ENCODE results near the gene PLEKHG2. TPM values are rescaled to one million over a fixed set of nuclear protein-coding genes. Genes with fewer than 3 reads are reported as not detected.

The PLEKHG2 gene, protein sequence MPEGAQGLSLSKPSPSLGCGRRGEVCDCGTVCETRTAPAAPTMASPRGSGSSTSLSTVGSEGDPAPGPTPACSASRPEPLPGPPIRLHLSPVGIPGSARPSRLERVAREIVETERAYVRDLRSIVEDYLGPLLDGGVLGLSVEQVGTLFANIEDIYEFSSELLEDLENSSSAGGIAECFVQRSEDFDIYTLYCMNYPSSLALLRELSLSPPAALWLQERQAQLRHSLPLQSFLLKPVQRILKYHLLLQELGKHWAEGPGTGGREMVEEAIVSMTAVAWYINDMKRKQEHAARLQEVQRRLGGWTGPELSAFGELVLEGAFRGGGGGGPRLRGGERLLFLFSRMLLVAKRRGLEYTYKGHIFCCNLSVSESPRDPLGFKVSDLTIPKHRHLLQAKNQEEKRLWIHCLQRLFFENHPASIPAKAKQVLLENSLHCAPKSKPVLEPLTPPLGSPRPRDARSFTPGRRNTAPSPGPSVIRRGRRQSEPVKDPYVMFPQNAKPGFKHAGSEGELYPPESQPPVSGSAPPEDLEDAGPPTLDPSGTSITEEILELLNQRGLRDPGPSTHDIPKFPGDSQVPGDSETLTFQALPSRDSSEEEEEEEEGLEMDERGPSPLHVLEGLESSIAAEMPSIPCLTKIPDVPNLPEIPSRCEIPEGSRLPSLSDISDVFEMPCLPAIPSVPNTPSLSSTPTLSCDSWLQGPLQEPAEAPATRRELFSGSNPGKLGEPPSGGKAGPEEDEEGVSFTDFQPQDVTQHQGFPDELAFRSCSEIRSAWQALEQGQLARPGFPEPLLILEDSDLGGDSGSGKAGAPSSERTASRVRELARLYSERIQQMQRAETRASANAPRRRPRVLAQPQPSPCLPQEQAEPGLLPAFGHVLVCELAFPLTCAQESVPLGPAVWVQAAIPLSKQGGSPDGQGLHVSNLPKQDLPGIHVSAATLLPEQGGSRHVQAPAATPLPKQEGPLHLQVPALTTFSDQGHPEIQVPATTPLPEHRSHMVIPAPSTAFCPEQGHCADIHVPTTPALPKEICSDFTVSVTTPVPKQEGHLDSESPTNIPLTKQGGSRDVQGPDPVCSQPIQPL (N-terminal part only)
- total RNA-seq (2022; extraction: Qiagen RNA extraction; ENCODE audit: low read depth): 38.8 to 65.0 TPM (median 54.8 TPM) in 5 replicates

DNA sequence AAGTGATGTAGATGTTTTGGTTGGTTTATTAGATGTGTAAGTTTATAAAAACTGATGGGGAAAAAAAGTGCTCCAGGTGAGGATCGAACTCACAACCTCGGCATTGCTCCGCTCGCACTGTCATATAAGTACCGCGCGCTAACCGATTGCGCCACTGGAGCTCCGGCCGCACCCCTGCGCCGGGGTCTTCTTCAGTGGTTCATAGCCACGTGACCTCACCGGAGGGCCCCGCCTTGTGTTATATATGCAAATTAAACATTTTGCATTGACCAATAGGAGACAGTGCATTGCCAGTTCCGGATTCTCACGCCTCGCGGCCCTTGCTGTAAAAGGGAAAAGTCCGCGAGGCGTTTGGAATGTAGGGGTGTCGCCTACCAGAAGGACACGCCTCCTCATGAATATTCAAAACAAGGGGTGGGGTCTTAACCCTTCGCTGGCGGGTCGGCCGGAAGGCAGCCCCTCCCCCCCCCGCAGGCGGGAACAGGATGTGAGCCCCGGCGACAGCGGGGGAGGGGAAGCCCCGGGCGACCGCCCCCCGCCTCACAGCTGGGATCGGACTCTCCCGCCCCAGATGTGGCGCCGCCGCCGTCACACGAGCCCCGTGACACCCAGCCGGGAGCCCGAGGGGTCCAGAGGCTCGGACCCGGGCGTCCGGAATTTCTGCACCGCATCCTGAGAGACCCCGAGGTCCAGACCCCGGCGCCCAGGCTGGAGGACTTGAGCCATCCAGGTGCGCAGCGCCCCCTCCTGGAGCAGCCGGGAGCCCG, at the start of gene PLEKHG2:
PLEKHG2 (plus strand) TSS at position 570 of the 767 bp plus-strand sequence. CDS start 1,418 bp downstream, outside the sequence.

DNA sequence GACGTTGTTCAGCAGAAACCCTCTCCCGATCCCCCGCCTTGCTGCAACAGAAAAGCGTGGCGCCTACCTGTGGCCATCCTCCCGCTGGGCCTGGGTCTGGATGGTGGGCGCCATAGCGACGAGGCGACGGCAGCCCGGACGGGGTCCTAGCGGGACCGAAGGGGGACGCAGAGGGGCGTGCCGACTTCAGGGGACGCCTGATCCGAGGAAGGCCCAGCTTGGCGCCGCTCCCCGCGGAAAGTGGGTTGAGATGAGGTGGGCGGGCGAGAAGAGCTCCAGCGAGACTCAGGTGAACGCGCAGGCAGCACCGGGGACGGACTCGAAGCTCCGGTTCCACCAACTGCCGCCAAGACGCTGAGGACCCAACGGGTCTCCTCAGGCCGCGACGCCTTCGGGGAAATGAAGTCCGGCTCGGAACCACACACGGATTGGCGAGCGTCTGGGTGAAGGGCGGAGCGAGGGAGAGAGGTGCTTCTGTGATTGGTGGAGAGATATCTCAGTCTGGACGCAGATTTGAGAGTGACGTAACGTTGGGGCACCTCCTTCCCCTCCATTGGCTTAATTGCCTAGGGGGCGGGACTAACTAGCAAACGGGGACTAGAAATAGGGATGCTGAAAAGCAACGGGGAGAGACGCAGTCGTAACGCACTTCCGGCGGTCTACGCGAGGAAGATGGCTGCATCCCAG, 21.6 kb upstream of the PLEKHG2 start, which contains the start of the genes MED29 and PAF1:
MED29 (plus strand) TSS at position 628 of the 687 bp plus-strand sequence; CDS start at position 673, 45 bp downstream.
PAF1 (minus strand) TSS at position 356 of the 687 bp plus-strand sequence; CDS start at position 114, 242 bp downstream.

DNA sequence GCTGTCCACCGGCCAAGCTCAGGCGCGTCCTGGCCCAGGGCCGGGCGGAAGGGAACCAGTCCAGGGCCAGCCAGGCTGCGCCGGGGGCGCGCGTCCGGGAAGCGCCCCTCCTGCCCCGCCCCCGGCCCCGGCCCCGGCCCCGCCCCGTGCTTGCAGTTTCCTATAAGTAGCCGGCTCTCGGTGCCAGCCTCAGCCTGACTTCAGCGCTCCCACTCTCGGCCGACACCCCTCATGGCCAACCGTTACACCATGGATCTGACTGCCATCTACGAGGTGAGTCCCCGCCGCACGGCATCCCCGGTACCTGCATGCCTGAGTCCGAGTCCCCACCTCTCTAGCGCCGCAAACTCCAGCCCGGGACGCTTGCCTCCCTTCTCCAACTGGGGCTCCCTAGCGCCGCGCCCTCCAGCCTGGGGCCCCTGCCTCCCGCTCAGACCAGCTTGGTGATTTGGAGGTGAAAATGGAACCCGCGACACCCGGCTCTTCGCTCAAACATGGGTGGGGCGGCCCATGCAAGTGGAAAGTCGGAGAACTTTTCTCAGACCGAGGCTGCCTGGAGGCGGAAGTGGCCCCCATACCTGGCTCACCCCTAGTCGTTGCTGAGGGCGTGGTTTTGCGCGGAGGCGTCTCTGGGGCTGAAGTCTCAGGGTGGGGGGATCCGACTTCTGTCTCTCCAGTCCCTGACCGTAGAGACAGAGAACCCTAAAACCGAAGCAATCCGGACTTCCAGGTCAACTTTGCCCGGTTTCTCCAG, 5.6 kb upstream of the PLEKHG2 start, which contains the start of gene ZFP36:
ZFP36 (plus strand) TSS at position 192 of the 754 bp plus-strand sequence; CDS start at position 250, 58 bp downstream.

DNA sequence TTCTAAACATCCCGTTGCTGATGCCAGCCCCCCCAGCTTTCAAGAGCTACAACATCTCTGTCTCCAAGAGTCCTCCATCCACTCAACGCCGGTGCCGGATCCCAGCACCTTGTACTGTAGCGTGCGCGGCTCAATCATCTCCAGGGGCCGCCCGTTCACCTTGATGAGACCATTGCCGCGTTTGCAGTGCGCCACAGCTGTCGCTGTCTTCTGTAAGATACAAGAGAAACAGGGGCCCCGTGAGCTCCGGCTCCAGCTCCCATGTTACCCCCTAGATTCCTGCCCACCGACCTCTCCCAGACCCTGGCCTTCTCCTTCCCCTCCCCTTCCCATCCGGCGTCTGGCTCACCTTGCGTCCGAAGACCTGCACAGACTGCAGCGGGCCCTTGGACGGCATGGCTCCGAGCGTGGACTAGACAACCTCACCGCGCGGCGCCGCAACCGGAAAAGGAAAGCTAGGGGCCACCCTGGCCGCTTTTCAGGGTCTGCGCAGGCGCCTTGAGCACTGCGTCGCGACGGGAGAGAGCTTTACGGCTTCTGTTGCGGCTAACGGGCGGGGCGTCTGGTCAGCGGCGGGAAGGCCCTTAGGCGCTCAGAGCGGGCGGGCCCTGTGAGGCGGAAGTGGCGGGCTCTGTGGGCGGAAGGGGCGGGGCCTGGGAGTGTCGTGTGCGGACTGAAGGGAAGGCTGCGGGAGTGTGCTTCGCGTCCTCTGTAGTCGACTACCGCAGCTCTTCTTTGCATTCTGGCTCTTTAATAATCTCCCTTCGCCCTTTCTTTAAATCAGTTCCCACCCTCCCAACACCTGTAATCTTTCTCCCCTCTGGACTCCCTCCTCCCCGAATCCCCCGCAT, 23.3 kb downstream of the PLEKHG2 start, which contains the start of gene RPS16:
RPS16 (minus strand) TSS at position 451 of the 851 bp plus-strand sequence; CDS start at position 397, 54 bp downstream.

DNA sequence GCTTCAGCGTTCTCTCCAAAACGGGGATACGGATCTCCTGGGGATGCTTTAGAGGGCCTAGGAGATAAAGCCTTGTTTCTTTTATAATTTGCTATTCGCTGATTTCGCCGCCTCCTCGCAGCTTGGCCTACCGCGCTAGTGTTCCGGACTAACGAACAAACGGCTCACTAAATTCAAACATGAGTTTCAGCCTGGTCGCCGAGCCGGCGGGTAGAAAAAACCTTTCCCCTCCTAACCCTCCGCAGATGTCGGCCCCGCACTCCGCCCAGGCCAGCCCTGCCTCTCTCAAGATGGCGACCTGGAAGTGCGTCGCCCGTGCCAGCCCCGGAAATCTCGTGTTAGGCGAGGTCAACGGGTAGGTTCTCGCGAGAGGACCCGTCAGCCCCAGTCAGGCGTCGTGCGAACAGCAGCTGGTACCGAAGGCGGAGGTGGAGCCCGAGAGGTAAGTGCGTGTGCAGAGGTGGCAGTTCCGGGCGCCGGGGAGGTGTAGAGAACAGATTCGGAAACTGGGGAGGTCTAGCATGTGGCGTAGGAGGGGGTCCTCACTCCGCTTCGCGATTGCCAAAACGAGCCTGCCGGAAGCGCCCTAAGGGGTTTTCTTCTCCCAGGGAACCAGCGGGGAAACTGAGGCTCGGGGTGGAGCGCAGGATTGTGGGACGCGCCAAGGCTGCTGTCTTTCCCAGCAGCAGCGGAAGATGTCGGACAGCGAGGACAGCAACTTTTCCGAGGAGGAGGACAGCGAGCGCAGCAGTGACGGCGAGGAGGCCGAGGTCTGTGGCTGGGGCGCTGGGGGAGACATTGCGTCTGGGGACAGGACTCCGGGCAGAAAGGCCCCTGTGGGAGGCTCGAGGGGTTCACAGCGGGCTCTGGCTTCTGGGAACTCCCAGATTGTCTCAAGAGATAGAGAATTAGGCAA, 33.0 kb downstream of the PLEKHG2 start, which contains the start of gene SUPT5H:
SUPT5H (plus strand) TSS at position 387 of the 916 bp plus-strand sequence; CDS start at position 696, 309 bp downstream.

Other genes starting within 250 kb of the PLEKHG2 start
- gene NCCRP1, start 215.7 kb upstream of the PLEKHG2 start, total RNA-seq (2022; extraction: Qiagen RNA extraction; ENCODE audit: low read depth): 0.76 to 2.2 TPM (median 1.7 TPM) in 5 replicates
- gene SYCN, start 208.4 kb upstream of the PLEKHG2 start, total RNA-seq (2022; extraction: Qiagen RNA extraction; ENCODE audit: low read depth): not detected in 5 replicates
- 0.19 TPM in 1 of 5 replicates, not detected in the others for gene IFNL3, start 167.7 kb upstream of the PLEKHG2 start, total RNA-seq (2022; extraction: Qiagen RNA extraction; ENCODE audit: low read depth)
- not detected in 5 replicates for gene IFNL4, start 163.8 kb upstream of the PLEKHG2 start, total RNA-seq (2022; extraction: Qiagen RNA extraction; ENCODE audit: low read depth)
- gene IFNL2, start 144.3 kb upstream of the PLEKHG2 start, total RNA-seq (2022; extraction: Qiagen RNA extraction; ENCODE audit: low read depth): not detected in 5 replicates
- 0.15 to 0.28 TPM (median 0.27 TPM) in 3 of 5 replicates, not detected in the others for gene IFNL1, start 116.3 kb upstream of the PLEKHG2 start, total RNA-seq (2022; extraction: Qiagen RNA extraction; ENCODE audit: low read depth)
- gene LRFN1, start 91.8 kb upstream of the PLEKHG2 start, total RNA-seq (2022; extraction: Qiagen RNA extraction; ENCODE audit: low read depth): 7.6 to 14.2 TPM (median 10.9 TPM) in 5 replicates
- gene GMFG, start 76.6 kb upstream of the PLEKHG2 start, total RNA-seq (2022; extraction: Qiagen RNA extraction; ENCODE audit: low read depth): 0.24 to 0.83 TPM (median 0.45 TPM) in 5 replicates
- gene SAMD4B, start 70.2 kb upstream of the PLEKHG2 start, total RNA-seq (2022; extraction: Qiagen RNA extraction; ENCODE audit: low read depth): 124 to 189 TPM (median 173 TPM) in 5 replicates
- gene PAF1, start 21.6 kb upstream of the PLEKHG2 start, total RNA-seq (2022; extraction: Qiagen RNA extraction; ENCODE audit: low read depth): 62.8 to 77.0 TPM (median 70.6 TPM) in 5 replicates
- gene MED29, start 21.3 kb upstream of the PLEKHG2 start, total RNA-seq (2022; extraction: Qiagen RNA extraction; ENCODE audit: low read depth): 64.5 to 67.1 TPM (median 65.6 TPM) in 5 replicates
- 52.1 to 60.7 TPM (median 57.1 TPM) in 5 replicates for gene ZFP36, start 5.8 kb upstream of the PLEKHG2 start, total RNA-seq (2022; extraction: Qiagen RNA extraction; ENCODE audit: low read depth)
- 6,546 to 7,499 TPM (median 7,130 TPM) in 5 replicates for gene RPS16, start 23.3 kb downstream of the PLEKHG2 start, total RNA-seq (2022; extraction: Qiagen RNA extraction; ENCODE audit: low read depth)
- gene SUPT5H, start 32.9 kb downstream of the PLEKHG2 start, total RNA-seq (2022; extraction: Qiagen RNA extraction; ENCODE audit: low read depth): 175 to 216 TPM (median 185 TPM) in 5 replicates
- gene TIMM50, start 68.2 kb downstream of the PLEKHG2 start, total RNA-seq (2022; extraction: Qiagen RNA extraction; ENCODE audit: low read depth): 173 to 234 TPM (median 221 TPM) in 5 replicates
- gene DLL3, start 86.3 kb downstream of the PLEKHG2 start, total RNA-seq (2022; extraction: Qiagen RNA extraction; ENCODE audit: low read depth): 4.9 to 10.9 TPM (median 10.4 TPM) in 5 replicates
- gene SELENOV, start 102.5 kb downstream of the PLEKHG2 start, total RNA-seq (2022; extraction: Qiagen RNA extraction; ENCODE audit: low read depth): not detected in 5 replicates
- gene EID2B, start 120.2 kb downstream of the PLEKHG2 start, total RNA-seq (2022; extraction: Qiagen RNA extraction; ENCODE audit: low read depth): 6.4 to 12.9 TPM (median 7.5 TPM) in 5 replicates
- gene EID2, start 127.5 kb downstream of the PLEKHG2 start, total RNA-seq (2022; extraction: Qiagen RNA extraction; ENCODE audit: low read depth): 35.7 to 47.6 TPM (median 43.3 TPM) in 5 replicates
- not detected in 5 replicates for gene LGALS13, start 189.9 kb downstream of the PLEKHG2 start, total RNA-seq (2022; extraction: Qiagen RNA extraction; ENCODE audit: low read depth)
- gene LGALS16, start 243.2 kb downstream of the PLEKHG2 start, total RNA-seq (2022; extraction: Qiagen RNA extraction; ENCODE audit: low read depth): not detected in 5 replicates

Measured in A549 treated with DMSO at 1 μM for 4 hours (cell line).